GM12891 (cell line): Measurements from ENCODE around the gene AFMID.

ENCODE experiments used
- PAX5 ChIP-seq: IDR thresholded peaks from 2 replicates; pipeline ENCODE4 v1.6.1; 2011; ENCODE audit warnings: low read length, moderate library complexity, mild to moderate bottlenecking; ENCODE audit not compliant: insufficient read depth, severe bottlenecking
- POLR2A ChIP-seq: IDR thresholded peaks from 2 replicates; pipeline ENCODE4 v1.6.1; 2011; ENCODE audit warnings: low read depth, low read length, control low read depth
- POLR2AphosphoS5 ChIP-seq: IDR thresholded peaks from 2 replicates; pipeline ENCODE4 v1.6.1; 2011; ENCODE audit warnings: low read depth, low read length, control low read depth
- POU2F2 ChIP-seq: IDR thresholded peaks from 2 replicates; pipeline ENCODE4 v1.6.1; 2011; ENCODE audit warnings: low read depth, mild to moderate bottlenecking, control low read depth, low read length, moderate library complexity
- SPI1 ChIP-seq: IDR thresholded peaks from 2 replicates; pipeline ENCODE4 v1.6.1; 2011; ENCODE audit warnings: low read depth, low read length, control low read depth
- TAF1 ChIP-seq: IDR thresholded peaks from 2 replicates; pipeline ENCODE4 v1.6.1; 2011; ENCODE audit warnings: low read depth, low read length, control low read depth

DNA sequence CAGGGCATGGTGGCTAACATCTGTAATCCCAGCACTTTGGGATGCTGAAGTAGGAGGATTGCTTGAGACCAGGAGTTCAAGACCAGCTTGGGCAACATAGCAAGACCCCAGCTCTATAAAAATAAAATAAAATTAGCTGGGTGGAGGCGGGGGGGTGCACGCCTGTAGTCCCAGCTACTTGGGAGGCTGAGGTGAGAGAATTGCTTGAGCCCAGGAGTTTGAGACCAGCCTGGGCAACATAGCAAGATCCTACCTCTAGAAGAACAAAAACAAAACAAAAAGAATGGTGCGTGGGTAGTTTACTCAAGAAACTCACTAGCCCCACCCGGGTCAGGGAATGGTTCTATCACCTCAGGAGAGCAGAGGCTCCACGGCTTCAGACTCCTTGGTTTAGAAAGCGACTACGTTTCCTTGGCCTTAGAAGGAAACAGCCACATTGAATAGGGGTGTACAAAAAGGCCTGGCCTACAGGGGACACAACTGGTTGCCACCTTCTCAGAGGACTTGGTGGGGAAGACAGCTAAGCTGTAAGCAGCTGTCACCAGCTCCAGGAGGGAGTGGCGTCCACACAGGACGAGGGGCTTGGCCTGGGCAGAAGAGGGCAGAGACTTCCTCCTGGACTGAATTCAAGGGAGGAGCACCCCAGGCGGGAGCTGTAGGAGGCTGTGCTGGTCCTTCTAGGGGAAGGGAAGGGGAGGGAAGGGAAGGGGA lies 1.0 kb upstream of the AFMID start:
- TF ChIP-seq POLR2AphosphoS5 (no peak), POLR2A (no peak), SPI1 (no peak), TAF1 (no peak), POU2F2 (no peak), PAX5 (no peak)
